Colonic mucosa (tissue), 4 donors: ENCODE results near the gene TKT. TPM values are rescaled to one million over a fixed set of nuclear protein-coding genes. Genes with fewer than 3 reads are reported as not detected.
"Not testable (repeated sequence)": the region's sequence is repeated elsewhere in the genome, so short reads cannot be mapped to it uniquely, and the experiment has no call there.

Source experiments
- DNase-seq: peaks from one replicate; pipeline ENCODE4 v3.0.0-alpha.2; 2020
- H3K27ac ChIP-seq: fragments of 200-600 bp; one replicate; pipeline ENCODE4 v1.8.0; 2021
- H3K27me3 ChIP-seq: fragments of 200-600 bp; one replicate; pipeline ENCODE4 v1.8.0; 2021
- H3K36me3 ChIP-seq: fragments of 200-600 bp; one replicate; pipeline ENCODE4 v1.8.0; 2021
- H3K4me1 ChIP-seq: fragments of 200-600 bp; one replicate; pipeline ENCODE4 v1.8.0; 2021; ENCODE audit warnings: mild to moderate bottlenecking
- H3K4me3 ChIP-seq: fragments of 200-600 bp; one replicate; pipeline ENCODE4 v1.8.0; 2021
- H3K9ac ChIP-seq, 2 donors: one replicate each; pipeline ENCODE4 v1.7.0; 2013; ENCODE audit warnings: control low read depth in 2 of 2, low read depth in 2 of 2, low read length in 2 of 2
- H3K9me3 ChIP-seq: fragments of 200-600 bp; one replicate; pipeline ENCODE4 v1.8.0; 2021
- CTCF ChIP-seq: fragments of 200-600 bp; IDR thresholded peaks from one replicate; pipeline ENCODE4 v1.8.0; 2022; ENCODE audit warnings: antibody characterized with exemption, mild to moderate bottlenecking
- intact Hi-C: fragments of 100-400 bp; cut with DNase I; formaldehyde crosslinking; loops from one replicate; pipeline ENCODE4 v1.14.1; 2022
- total RNA-seq, 2 donors: library from RNA; stranded (reverse); fragmentation: NEBNext Ultra II Directional in 1 of 2; extraction: Animal tissue kit (Norgen Biotek cat#: 25700) in 1 of 2; gene quantifications; one replicate each; pipeline ENCODE4 v1.2.1, GENCODE V29; 2021
- donor health status: healthy.
- donor health status: DM: no; HTN: no; CAD: no.
- donor health status: DM: no; HTN: no; CAD: no.

Gene TKT
- total RNA-seq = 100 to 1,000 TPM; 315 to 393 TPM

GRCh38 chr3:53255775-53256703 is at the start of gene TKT:
Gene TKT, minus strand, starts transcription at chr3:53256022. Its CDS starts 80 bp downstream, at chr3:53255942.
- H3K36me3 ChIP-seq = no peaks in the 10 kb centered on the region
- intact Hi-C loops = no loop called here
- H3K9ac ChIP-seq = peak within 1 kb of the TSS; percentile 86 to 97
- H3K27ac ChIP-seq = peak within 1 kb of the TSS; percentile 94
- peaks cover 14% of the 10 kb centered on the region for H3K4me1 ChIP-seq
- no peaks in the 10 kb centered on the region for H3K27me3 ChIP-seq
- TF ChIP-seq CTCF = no peak
- H3K4me3 ChIP-seq = peak within 1 kb of the TSS; percentile 94
- DNase-seq = peak; percentile 89
- no peaks in the 10 kb centered on the region for H3K9me3 ChIP-seq

- intact Hi-C loops = no loop called here
- DNase-seq = no peak
- Histone ChIP-seq H3K9ac (no peak overlapping the region), H3K4me3 (no peak overlapping the region), H3K36me3 (no peaks in the 10 kb centered on the region), H3K27ac (no peak overlapping the region), H3K9me3 (no peaks in the 10 kb centered on the region), H3K4me1 (no peaks in the 10 kb centered on the region), H3K27me3 (no peaks in the 10 kb centered on the region)
- TF ChIP-seq CTCF = no peak
These were observed 48.1 kb upstream of the TKT start for GRCh38 chr3:53303957-53304356.

- H3K36me3 ChIP-seq = no peaks in the 10 kb centered on the region
- DNase-seq = no peak
- no peaks in the 10 kb centered on the region for H3K27me3 ChIP-seq
- no peak for TF ChIP-seq CTCF
- H3K9ac ChIP-seq = no peak overlapping the region
- no peak overlapping the region for H3K4me3 ChIP-seq
- no peak overlapping the region for H3K27ac ChIP-seq
- no peaks in the 10 kb centered on the region for H3K9me3 ChIP-seq
- H3K4me1 ChIP-seq = no peaks in the 10 kb centered on the region
- intact Hi-C loops = no loop called here
These were observed 47.7 kb upstream of the TKT start for GRCh38 chr3:53303549-53303948.

- H3K9me3 ChIP-seq = no peaks in the 10 kb centered on the region
- no peak overlapping the region for H3K9ac ChIP-seq
- no peaks in the 10 kb centered on the region for H3K36me3 ChIP-seq
- no peak for TF ChIP-seq CTCF
- H3K27ac ChIP-seq = no peak overlapping the region
- no peak for DNase-seq
- no peaks in the 10 kb centered on the region for H3K27me3 ChIP-seq
- H3K4me1 ChIP-seq = no peaks in the 10 kb centered on the region
- no peak overlapping the region for H3K4me3 ChIP-seq
- intact Hi-C loops = no loop called here
These were observed 45.0 kb upstream of the TKT start for GRCh38 chr3:53300826-53301225.

- not testable (repeated sequence) for H3K36me3 ChIP-seq, H3K9me3 ChIP-seq, H3K27ac ChIP-seq, DNase-seq, H3K4me1 ChIP-seq, H3K4me3 ChIP-seq, H3K9ac ChIP-seq, H3K27me3 ChIP-seq
- intact Hi-C loops = loop anchor here (5.0 kb wide), 1 partner anchor 413 kb away; no protein-coding TSS in a partner anchor
- TF ChIP-seq CTCF = peak; percentile 82
These were observed 43.8 kb upstream of the TKT start for GRCh38 chr3:53299611-53300023.
